Spleen (tissue), 7 donors: ENCODE measurements around the gene ZNF284.

Experiments
- CTCF ChIP-seq, 11 experiments: fragments of 200-600 bp in 7 of 11; fragments of 450-650 bp in 4 of 11; sonication (generic) in 4 of 11; IDR thresholded peaks in 8 of 11; conservative IDR thresholded peaks in 3 of 11; 1 replicate in 7 of 11; 2 replicates in 4 of 11; pipeline versions ENCODE4 v1.4.0 to v1.8.0; 2016 to 2021; ENCODE audit warnings: antibody characterized with exemption in 11 of 11, inconsistent platforms in 4 of 11, mild to moderate bottlenecking in 1 of 11
- POLR2A ChIP-seq, 3 donors: fragments of 450-650 bp; IDR thresholded peaks; one replicate each; pipeline ENCODE4 v1.5.1; 2017; ENCODE audit warnings: antibody characterized with exemption in 3 of 3, mild to moderate bottlenecking in 1 of 3
- POLR2AphosphoS5 ChIP-seq, 3 donors: sonication (generic); formaldehyde crosslinking; IDR thresholded peaks; one replicate each; pipeline ENCODE4 v1.5.1; 2017; ENCODE audit warnings: antibody characterized with exemption in 3 of 3
- donor health status: DM: no; HTN: no; CAD: no; lungs with moderate emphysema.
- donor health status: DM: no; HTN: no; CAD: no.
- donor health status: DM: no; HTN: no; CAD: no.

GRCh38 chr19:44111910-44112463 lies 40.0 kb downstream of the ZNF284 start:
- TF ChIP-seq CTCF (IDR thresholded peaks at IDR 0.05 in 8 of 11, conservative IDR thresholded peaks at IDR 0.05 in 3 of 11) (no peak), POLR2AphosphoS5 (IDR thresholded peaks at IDR 0.05) (peak in 1 of 3 donors; percentile 30), POLR2A (IDR thresholded peaks at IDR 0.05) (no peak)
